Measurements from ENCODE around the gene TTC13. TPM values are rescaled to one million over a fixed set of nuclear protein-coding genes. Genes with fewer than 3 reads are reported as not detected.

TTC13 gene
- total RNA-seq, 1 donor, result 15.1 TPM

DNA sequence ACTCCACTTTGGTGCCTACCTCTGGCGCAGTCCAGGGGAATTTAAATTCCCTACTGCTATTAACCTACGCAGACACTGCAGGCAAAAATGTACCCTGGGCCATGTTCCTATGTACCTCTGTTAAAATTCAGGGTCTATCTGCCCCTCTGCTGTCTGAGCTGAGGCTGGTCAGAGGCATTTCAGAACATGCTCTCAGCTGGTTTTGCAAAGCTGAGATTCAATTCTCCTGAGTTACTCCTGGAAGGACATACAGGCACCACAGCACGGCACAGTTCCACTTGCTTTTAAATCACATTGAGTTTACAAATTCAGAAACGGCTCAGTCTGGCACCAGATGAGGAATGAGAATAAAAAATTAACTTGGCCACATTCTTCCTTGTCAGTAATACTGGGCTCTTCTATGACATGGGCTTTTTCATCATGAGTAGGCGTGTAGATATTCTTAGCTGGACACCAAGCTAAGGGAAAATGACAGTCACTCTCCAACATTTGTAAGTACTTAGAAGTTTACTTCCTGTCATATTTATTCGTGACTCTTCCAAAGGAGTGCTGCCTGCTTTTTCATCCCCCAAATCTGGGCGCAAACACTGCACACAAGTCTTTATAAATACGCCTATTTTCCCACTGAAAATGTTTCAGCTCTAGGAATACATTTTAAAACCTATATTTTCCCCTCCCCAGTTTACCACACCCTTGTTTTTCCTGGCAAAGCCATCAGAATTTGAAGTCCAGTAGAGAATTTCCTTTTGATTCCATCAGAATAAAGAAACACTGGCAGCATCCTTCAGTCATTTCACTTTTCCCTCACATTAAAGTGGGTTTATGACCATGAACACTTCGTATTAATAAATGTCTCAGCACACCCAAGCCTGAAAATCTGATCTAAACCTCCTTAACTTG lies 112.2 kb downstream of the TTC13 start:
- peak overlapping the region; percentile 95 for H3K4me3 ChIP-seq (ENCODE audit: low read depth, low read length)
- peak; percentile 72 for DNase-seq (ENCODE audit: low read depth)
- TF ChIP-seq, protein P1, sequence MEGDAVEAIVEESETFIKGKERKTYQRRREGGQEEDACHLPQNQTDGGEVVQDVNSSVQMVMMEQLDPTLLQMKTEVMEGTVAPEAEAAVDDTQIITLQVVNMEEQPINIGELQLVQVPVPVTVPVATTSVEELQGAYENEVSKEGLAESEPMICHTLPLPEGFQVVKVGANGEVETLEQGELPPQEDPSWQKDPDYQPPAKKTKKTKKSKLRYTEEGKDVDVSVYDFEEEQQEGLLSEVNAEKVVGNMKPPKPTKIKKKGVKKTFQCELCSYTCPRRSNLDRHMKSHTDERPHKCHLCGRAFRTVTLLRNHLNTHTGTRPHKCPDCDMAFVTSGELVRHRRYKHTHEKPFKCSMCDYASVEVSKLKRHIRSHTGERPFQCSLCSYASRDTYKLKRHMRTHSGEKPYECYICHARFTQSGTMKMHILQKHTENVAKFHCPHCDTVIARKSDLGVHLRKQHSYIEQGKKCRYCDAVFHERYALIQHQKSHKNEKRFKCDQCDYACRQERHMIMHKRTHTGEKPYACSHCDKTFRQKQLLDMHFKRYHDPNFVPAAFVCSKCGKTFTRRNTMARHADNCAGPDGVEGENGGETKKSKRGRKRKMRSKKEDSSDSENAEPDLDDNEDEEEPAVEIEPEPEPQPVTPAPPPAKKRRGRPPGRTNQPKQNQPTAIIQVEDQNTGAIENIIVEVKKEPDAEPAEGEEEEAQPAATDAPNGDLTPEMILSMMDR (IDR thresholded peaks at IDR 0.05; ENCODE audit: insufficient read depth, low read length), result no peak

DNA sequence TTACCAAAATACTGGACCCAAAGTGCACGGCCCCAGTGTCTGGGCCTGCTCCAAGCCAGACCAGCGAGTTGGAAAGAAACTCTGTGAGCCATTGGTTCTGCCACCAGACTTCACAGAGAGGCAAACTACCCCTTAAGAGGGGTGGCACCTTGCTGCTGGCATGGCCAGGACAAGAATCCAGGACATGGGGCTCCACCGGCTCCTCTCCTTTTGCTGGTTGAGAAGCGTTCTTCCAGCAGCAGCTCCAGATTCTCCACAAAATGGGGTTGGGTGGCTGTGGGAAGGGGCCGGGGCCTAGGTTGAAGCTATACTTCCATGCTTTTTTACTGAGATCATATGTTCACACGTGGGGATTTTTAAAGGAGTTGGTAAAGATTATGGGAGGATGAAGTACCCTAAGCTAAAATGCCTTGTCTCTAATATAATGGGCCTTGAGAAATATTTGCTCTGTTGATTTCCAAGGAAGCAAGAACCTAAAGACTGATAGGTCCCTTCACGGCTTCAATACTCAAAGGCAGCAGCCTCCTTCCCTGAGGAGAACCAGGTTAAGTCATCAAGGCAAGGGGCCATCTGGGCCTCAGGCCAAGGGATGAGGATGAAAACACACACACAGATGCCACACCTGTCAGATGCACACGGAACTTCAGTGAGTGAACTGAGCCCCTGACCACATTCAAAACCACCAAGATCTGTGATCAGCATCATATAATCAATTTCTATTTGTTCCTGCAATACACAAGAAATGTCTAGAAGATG lies 113.4 kb downstream of the TTC13 start:
- no peak for DNase-seq (ENCODE audit: low read depth)
- H3K4me3 ChIP-seq (ENCODE audit: low read depth, low read length), result peak overlapping the region; percentile 95

DNA sequence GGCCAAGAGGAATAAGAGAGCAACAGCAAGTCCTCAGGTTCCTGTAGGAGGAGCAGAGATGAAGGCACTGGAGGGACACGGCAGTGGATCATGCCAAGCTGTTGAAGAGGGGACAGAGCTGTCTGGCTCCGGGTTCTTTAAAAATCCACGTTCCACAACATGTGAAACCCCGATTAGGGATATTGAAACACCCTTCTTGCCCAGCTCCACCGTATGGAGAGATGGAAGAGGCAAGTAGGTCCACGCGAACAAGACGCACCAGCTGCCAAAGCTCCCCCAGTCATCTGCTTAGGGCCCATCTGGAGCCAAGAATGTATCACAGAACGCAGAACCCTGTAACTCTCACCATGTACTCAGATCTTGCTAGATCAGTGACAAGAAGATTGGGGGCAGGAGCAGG lies 114.2 kb downstream of the TTC13 start:
- H3K4me3 ChIP-seq (ENCODE audit: low read depth, low read length), result peak overlapping the region; percentile 95
- TF ChIP-seq, protein P1 (IDR thresholded peaks at IDR 0.05; ENCODE audit: insufficient read depth, low read length), result no peak
- DNase-seq (ENCODE audit: low read depth), result no peak

More for the DNA sequence above, 113.4 kb downstream of the TTC13 start:
- TF ChIP-seq, protein P1 (IDR thresholded peaks at IDR 0.05; ENCODE audit: insufficient read depth, low read length), result no peak

DNA sequence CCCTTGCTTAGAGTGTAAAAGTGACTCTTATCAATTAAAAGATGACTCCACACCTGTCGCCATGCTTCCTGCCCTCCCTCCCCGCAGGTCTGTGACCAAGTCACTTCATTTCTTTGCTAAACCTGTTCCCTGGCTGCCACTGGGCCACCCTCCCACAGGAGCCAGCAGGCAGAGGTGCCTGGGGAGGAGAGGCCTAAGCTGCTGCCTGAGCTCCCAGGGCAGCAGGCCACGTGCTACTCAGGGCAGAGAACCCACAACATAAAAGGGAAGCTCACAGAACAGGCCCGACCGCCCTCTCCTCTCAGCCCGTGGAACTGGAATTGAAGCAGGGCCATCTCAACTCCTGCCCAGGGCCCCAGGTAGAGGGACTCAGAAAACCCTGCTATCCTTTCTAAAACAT lies 115.2 kb downstream of the TTC13 start:
- H3K4me3 ChIP-seq (ENCODE audit: low read depth, low read length), result peak overlapping the region; percentile 39
- TF ChIP-seq, protein P1 (IDR thresholded peaks at IDR 0.05; ENCODE audit: insufficient read depth, low read length), result no peak
- no peak for DNase-seq (ENCODE audit: low read depth)

DNA sequence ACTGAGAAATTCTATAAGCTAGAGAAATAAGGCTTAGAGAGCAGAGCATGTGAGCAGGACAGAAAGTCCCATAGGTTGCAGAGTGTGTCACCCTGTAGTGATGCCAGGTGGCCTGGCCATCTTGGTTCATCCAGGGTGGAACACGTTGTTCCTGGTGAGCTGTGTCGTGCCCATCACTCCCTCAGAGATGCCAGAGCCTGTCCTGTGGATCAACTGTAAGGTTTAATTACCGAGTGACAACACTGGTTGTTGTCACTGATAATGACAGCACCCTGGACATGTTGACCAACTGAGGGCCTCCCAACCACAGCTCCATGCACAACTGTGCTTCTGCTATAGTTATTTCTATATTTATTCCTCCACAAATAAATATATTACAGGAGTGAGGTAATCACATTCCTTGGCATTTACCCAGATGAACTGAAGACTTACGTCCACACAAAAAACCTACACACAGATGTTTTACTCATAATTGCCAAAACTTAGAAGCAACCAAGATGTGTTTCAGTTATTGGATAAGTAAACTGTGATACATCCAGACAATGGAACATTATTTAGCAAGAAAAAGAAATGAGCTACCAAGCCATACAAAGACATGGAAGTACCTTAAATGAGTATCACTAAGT lies 116.6 kb downstream of the TTC13 start:
- TF ChIP-seq, protein P1 (IDR thresholded peaks at IDR 0.05; ENCODE audit: insufficient read depth, low read length), result no peak
- no peak overlapping the region for H3K4me3 ChIP-seq (ENCODE audit: low read depth, low read length)
- peak; percentile 86 for DNase-seq (ENCODE audit: low read depth)

DNA sequence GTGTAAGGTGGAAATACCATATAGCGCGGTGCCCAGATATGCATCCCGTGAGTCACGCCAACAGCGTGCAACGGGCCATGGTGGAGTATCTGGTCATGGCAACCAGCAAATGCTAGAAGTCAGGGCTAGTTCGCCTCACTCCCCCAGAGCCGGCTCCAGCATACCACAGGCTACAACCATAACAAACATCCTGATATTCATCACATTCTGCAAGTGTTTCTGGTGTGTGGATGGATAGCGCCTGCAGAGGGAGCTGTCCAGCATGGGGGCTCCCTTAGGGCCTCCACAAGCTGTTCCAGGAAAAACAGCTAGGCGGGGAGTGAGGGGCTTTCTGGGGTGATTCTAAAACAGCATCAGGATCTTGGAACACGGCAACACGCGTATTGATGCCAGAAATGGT lies 117.2 kb downstream of the TTC13 start:
- TF ChIP-seq, protein P1 (IDR thresholded peaks at IDR 0.05; ENCODE audit: insufficient read depth, low read length), result peak; percentile 13
- no peak for DNase-seq (ENCODE audit: low read depth)

More for the DNA sequence above, 117.2 kb downstream of the TTC13 start:
- H3K4me3 ChIP-seq (ENCODE audit: low read depth, low read length), result no peak overlapping the region
